Measurements from ENCODE around the gene CKAP2L. TPM values are rescaled to one million over a fixed set of nuclear protein-coding genes. Genes with fewer than 3 reads are reported as not detected.
A peak's percentile ranks its signal among the peaks of the same experiment; 100 is the strongest.

The CKAP2L gene
- total and polyA plus RNA-seq, 9 of the 15 experiments (the other 6 are each of a cell fraction or from before 2014, with no cell fraction given): 10.4 to 21.9 (median 14.2) TPM

DNA sequence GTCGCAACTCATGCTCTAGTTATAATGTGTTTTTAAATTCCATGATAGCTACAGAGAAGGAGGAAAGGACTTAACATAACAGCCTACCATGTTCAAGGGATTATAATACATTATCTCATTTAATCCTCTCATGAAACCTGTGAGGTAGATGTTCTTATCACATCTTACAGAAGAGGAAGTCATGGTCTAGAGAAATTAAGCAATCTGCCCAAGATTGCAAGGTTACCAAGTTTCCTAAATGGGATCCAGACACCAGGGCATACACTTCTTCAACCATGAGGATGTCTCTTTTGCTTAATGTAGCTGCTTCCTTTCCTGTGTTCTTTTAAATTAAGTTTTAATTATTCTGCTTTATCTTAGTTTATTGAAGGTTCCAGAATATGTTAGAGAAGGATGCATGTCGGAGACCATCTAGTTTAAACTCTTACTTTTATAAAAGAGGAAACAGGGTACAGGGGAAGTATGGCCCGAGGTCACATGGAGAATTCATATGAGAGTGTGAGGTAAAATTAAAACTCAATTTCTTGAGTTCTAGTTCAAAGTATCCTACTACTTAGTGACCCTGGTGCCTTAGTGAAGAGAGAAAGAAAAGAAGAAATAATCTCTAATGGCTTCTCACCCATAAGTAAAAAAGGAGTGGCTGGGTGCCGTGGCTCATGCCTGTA lies 23.5 kb upstream of the CKAP2L start (continued):
- TF ChIP-seq THRAP3 (IDR thresholded peaks at IDR 0.05; ENCODE audit: borderline replicate concordance): no peak
- TF ChIP-seq RAD21 (CRISPR knock-in tag; conservative IDR thresholded peaks at IDR 0.05 in 1 of 2, IDR thresholded peaks at IDR 0.05 in 1 of 2): no peak
- no peak for TF ChIP-seq ZNF764 (CRISPR knock-in tag; IDR thresholded peaks at IDR 0.05; ENCODE audit: low read depth)
- TF ChIP-seq, protein P1, sequence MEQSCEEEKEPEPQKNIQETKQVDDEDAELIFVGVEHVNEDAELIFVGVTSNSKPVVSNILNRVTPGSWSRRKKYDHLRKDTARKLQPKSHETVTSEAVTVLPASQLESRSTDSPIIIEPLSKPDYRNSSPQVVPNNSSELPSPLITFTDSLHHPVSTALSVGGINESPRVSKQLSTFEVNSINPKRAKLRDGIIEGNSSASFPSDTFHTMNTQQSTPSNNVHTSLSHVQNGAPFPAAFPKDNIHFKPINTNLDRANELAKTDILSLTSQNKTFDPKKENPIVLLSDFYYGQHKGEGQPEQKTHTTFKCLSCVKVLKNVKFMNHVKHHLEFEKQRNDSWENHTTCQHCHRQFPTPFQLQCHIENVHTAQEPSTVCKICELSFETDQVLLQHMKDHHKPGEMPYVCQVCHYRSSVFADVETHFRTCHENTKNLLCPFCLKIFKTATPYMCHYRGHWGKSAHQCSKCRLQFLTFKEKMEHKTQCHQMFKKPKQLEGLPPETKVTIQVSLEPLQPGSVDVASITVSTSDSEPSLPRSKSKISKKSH (CRISPR knock-in tag; IDR thresholded peaks at IDR 0.05): no peak
- peak; percentile 73 for TF ChIP-seq CBFA2T3 (IDR thresholded peaks at IDR 0.05)
- TF ChIP-seq ZNF280A (IDR thresholded peaks at IDR 0.05; ENCODE audit: low read depth, partially characterized antibody): no peak
- no peak for TF ChIP-seq ZNF449 (CRISPR knock-in tag; IDR thresholded peaks at IDR 0.05)
- TF ChIP-seq, protein P2, sequence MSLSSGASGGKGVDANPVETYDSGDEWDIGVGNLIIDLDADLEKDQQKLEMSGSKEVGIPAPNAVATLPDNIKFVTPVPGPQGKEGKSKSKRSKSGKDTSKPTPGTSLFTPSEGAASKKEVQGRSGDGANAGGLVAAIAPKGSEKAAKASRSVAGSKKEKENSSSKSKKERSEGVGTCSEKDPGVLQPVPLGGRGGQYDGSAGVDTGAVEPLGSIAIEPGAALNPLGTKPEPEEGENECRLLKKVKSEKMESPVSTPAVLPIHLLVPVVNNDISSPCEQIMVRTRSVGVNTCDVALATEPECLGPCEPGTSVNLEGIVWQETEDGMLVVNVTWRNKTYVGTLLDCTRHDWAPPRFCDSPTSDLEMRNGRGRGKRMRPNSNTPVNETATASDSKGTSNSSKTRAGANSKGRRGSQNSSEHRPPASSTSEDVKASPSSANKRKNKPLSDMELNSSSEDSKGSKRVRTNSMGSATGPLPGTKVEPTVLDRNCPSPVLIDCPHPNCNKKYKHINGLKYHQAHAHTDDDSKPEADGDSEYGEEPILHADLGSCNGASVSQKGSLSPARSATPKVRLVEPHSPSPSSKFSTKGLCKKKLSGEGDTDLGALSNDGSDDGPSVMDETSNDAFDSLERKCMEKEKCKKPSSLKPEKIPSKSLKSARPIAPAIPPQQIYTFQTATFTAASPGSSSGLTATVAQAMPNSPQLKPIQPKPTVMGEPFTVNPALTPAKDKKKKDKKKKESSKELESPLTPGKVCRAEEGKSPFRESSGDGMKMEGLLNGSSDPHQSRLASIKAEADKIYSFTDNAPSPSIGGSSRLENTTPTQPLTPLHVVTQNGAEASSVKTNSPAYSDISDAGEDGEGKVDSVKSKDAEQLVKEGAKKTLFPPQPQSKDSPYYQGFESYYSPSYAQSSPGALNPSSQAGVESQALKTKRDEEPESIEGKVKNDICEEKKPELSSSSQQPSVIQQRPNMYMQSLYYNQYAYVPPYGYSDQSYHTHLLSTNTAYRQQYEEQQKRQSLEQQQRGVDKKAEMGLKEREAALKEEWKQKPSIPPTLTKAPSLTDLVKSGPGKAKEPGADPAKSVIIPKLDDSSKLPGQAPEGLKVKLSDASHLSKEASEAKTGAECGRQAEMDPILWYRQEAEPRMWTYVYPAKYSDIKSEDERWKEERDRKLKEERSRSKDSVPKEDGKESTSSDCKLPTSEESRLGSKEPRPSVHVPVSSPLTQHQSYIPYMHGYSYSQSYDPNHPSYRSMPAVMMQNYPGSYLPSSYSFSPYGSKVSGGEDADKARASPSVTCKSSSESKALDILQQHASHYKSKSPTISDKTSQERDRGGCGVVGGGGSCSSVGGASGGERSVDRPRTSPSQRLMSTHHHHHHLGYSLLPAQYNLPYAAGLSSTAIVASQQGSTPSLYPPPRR (CRISPR knock-in tag; IDR thresholded peaks at IDR 0.05; ENCODE audit: borderline replicate concordance): no peak
- TF ChIP-seq CCAR2 (IDR thresholded peaks at IDR 0.05; ENCODE audit: low read depth, low read length): no peak
- TF ChIP-seq CBFA2T2 (conservative IDR thresholded peaks at IDR 0.05): peak; percentile 45
- no peak for TF ChIP-seq DDX20 (tag; IDR thresholded peaks at IDR 0.05; ENCODE audit: low read depth)
- TF ChIP-seq CREBBP (IDR thresholded peaks at IDR 0.05; ENCODE audit: low read depth, low read length): no peak
- TF ChIP-seq PCBP1 (IDR thresholded peaks at IDR 0.05; ENCODE audit: low read depth, low read length, poor library complexity, severe bottlenecking): no peak
- peak; percentile 45; the same call in 1 of the 2 replicates for TF ChIP-seq ZEB2 (IDR thresholded peaks at IDR 0.05)
- TF ChIP-seq MCM5 (IDR thresholded peaks at IDR 0.05; ENCODE audit: low read depth): no peak
- TF ChIP-seq GATAD2B (IDR thresholded peaks at IDR 0.05; ENCODE audit: borderline replicate concordance): no peak
- TF ChIP-seq TAL1 (IDR thresholded peaks at IDR 0.05): peak; percentile 44
- TF ChIP-seq HLTF (IDR thresholded peaks at IDR 0.05): no peak
- TF ChIP-seq KAT7 (CRISPR knock-in tag; IDR thresholded peaks at IDR 0.05; ENCODE audit: borderline replicate concordance): no peak
- no peak for TF ChIP-seq ZKSCAN3 (CRISPR knock-in tag; IDR thresholded peaks at IDR 0.05)
- TF ChIP-seq ZSCAN32 (CRISPR knock-in tag; IDR thresholded peaks at IDR 0.05): no peak
